Immature natural killer cell (primary cell): ENCODE measurements around the gene GABRB3. TPM values are rescaled to one million over a fixed set of nuclear protein-coding genes. Genes with fewer than 3 reads are reported as not detected.

Experiments
- DNase-seq, 3 donors: peaks; one replicate each; pipeline ENCODE4 v3.0.0; 2022; ENCODE audit warnings: mixed read lengths in 1 of 3
- H3K27ac Mint-ChIP-seq, 6 donors: one replicate each; pipeline ENCODE4 v1.8.0; 2020; ENCODE audit warnings: mixed read lengths in 6 of 6, mild to moderate bottlenecking in 5 of 6, inconsistent platforms in 4 of 6, moderate library complexity in 3 of 6
- H3K27me3 Mint-ChIP-seq, 3 donors: one replicate each; pipeline ENCODE4 v1.8.0; 2020 to 2021; ENCODE audit warnings: low read depth in 3 of 3, mild to moderate bottlenecking in 3 of 3, mixed read lengths in 3 of 3, moderate library complexity in 3 of 3, inconsistent platforms in 1 of 3
- H3K36me3 Mint-ChIP-seq, 3 donors: one replicate each; pipeline ENCODE4 v1.8.0; 2020; ENCODE audit warnings: mixed read lengths in 3 of 3, inconsistent platforms in 2 of 3, mild to moderate bottlenecking in 2 of 3
- H3K4me1 Mint-ChIP-seq, 2 donors: one replicate each; pipeline ENCODE4 v1.8.0; 2020; ENCODE audit warnings: inconsistent platforms in 2 of 2, mild to moderate bottlenecking in 2 of 2, mixed read lengths in 2 of 2, moderate library complexity in 1 of 2
- H3K4me3 Mint-ChIP-seq, 5 donors: one replicate each; pipeline ENCODE4 v1.8.0; 2020; ENCODE audit warnings: mild to moderate bottlenecking in 5 of 5, mixed read lengths in 5 of 5, inconsistent platforms in 3 of 5, moderate library complexity in 3 of 5
- H3K9me3 Mint-ChIP-seq, 6 donors: one replicate each; pipeline ENCODE4 v1.8.0; 2020; ENCODE audit warnings: mild to moderate bottlenecking in 6 of 6, mixed read lengths in 6 of 6, inconsistent platforms in 4 of 6, moderate library complexity in 3 of 6
- polyA plus RNA-seq, 3 donors: library from polyadenylated mRNA; unstranded; fragments of 300-500 nt; fragmentation: Illumina TruSeq; gene quantifications; one replicate each; pipeline ENCODE4 v1.2.3, GENCODE V29; 2021

The GABRB3 gene
- polyA plus RNA-seq, 3 donors from 2014 or later = not detected

GRCh38 chr15:26628879-26629529 is 143.9 kb downstream of the GABRB3 start:
- Mint-ChIP-seq H3K9me3 (peaks cover 5 to 48% (median 28%) of the 10 kb centered on the region in 6 donors), H3K4me3 (peak overlapping the region in 1 of 5 donors; percentile 12), H3K27me3 (peaks cover 0 to 2% (median 0%) of the 10 kb centered on the region in 3 donors), H3K27ac (no peak overlapping the region), H3K4me1 (no peaks in the 10 kb centered on the region), H3K36me3 (no peaks in the 10 kb centered on the region)
- DNase-seq = peak in 2 of 3 donors; percentile 11 to 15

DNA sequence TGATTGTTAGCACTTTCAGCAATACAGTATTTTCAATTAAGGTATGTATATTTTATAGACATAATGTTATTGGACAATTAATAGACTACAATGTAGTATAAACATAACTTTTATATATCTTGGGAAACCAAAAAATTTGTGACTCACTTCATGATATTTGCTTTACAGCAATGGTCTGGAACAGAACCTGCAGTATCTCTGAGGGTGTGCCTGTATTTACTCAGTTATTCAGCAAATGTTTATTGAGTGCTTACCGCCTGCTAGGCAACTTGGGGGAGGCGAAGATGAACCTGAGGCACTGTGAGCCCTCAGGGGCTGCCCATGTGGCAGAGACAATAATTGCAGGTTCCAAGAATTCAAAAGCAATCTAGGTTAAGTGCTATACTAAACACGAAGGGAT is 144.8 kb downstream of the GABRB3 start:
- Mint-ChIP-seq H3K27ac (no peak overlapping the region), H3K4me3 (no peak overlapping the region), H3K27me3 (peaks cover 0 to 2% (median 0%) of the 10 kb centered on the region in 3 donors), H3K36me3 (peaks cover 0 to 4% (median 0%) of the 10 kb centered on the region in 3 donors), H3K9me3 (peaks cover 5 to 51% (median 27%) of the 10 kb centered on the region in 6 donors), H3K4me1 (no peaks in the 10 kb centered on the region)
- no peak for DNase-seq

GRCh38 chr15:26624128-26624527 is 148.7 kb downstream of the GABRB3 start:
- Mint-ChIP-seq H3K4me1 (no peaks in the 10 kb centered on the region), H3K9me3 (peaks cover 5 to 68% (median 38%) of the 10 kb centered on the region in 6 donors), H3K27me3 (peaks cover 0 to 2% (median 0%) of the 10 kb centered on the region in 3 donors), H3K4me3 (no peak overlapping the region), H3K36me3 (peaks cover 0 to 6% (median 0%) of the 10 kb centered on the region in 3 donors), H3K27ac (no peak overlapping the region)
- DNase-seq = no peak

- H3K27ac Mint-ChIP-seq = no peak overlapping the region
- H3K27me3 Mint-ChIP-seq = peaks cover 0 to 2% (median 0%) of the 10 kb centered on the region in 3 donors
- no peak for DNase-seq
- H3K9me3 Mint-ChIP-seq = peaks cover 5 to 62% (median 33%) of the 10 kb centered on the region in 6 donors
- no peak overlapping the region for H3K4me3 Mint-ChIP-seq
- H3K36me3 Mint-ChIP-seq = peaks cover 0 to 6% (median 0%) of the 10 kb centered on the region in 3 donors
- H3K4me1 Mint-ChIP-seq = no peaks in the 10 kb centered on the region
These were observed 149.8 kb downstream of the GABRB3 start for GRCh38 chr15:26623071-26623470.

DNA sequence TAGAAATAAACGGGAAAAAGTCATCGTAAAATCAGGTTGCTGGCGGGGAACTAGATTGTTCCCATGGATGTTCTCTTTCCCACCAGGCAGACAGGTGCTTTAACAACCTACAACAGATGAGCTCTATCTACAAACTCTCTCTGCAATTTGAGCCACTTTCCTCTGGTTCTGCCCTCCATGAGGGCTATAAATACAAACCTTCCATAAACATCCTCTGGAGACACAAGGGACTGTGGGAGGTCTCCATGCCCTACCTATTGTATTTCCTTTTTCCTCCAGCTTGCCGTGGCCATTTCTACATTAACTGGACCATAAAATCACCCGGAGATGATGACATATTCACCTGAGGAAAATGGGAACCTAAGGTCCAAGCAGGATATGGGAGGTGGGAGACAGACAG is 151.1 kb downstream of the GABRB3 start:
- no peak overlapping the region for H3K4me3 Mint-ChIP-seq
- H3K27ac Mint-ChIP-seq = no peak overlapping the region
- peaks cover 5 to 50% (median 23%) of the 10 kb centered on the region in 6 donors for H3K9me3 Mint-ChIP-seq
- DNase-seq = no peak
- peaks cover 0 to 1% (median 0%) of the 10 kb centered on the region in 3 donors for H3K27me3 Mint-ChIP-seq
- H3K36me3 Mint-ChIP-seq = peaks cover 0 to 6% (median 0%) of the 10 kb centered on the region in 3 donors
- H3K4me1 Mint-ChIP-seq = no peaks in the 10 kb centered on the region

- H3K27me3 Mint-ChIP-seq = no peaks in the 10 kb centered on the region
- no peak for DNase-seq
- peaks cover 5 to 46% (median 19%) of the 10 kb centered on the region in 6 donors for H3K9me3 Mint-ChIP-seq
- no peaks in the 10 kb centered on the region for H3K4me1 Mint-ChIP-seq
- no peak overlapping the region for H3K4me3 Mint-ChIP-seq
- no peak overlapping the region for H3K27ac Mint-ChIP-seq
- H3K36me3 Mint-ChIP-seq = peaks cover 0 to 6% (median 0%) of the 10 kb centered on the region in 3 donors
These were observed 152.1 kb downstream of the GABRB3 start for GRCh38 chr15:26620528-26621458.

DNA sequence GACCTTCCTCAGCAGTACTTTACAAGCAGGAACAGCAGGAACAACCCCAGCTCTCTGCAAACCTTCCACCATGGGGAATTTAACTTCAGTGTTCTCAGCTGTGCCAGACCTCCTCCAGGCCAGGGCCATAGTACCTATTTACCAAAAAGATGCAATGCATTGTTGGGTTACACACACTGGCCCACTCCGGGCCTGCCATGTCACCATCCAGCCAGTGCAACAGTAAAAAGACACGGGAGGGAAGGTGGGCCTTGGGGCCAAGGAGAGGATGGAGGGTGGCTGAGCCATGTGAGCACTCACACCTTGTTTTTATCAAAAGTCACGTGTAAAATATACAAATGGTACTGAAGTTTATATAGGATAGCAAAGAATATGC is 157.0 kb downstream of the GABRB3 start:
- H3K27ac Mint-ChIP-seq = no peak overlapping the region
- peaks cover 0 to 2% (median 0%) of the 10 kb centered on the region in 3 donors for H3K36me3 Mint-ChIP-seq
- no peaks in the 10 kb centered on the region for H3K27me3 Mint-ChIP-seq
- no peak overlapping the region for H3K4me3 Mint-ChIP-seq
- no peaks in the 10 kb centered on the region for H3K4me1 Mint-ChIP-seq
- DNase-seq = no peak
- H3K9me3 Mint-ChIP-seq = peaks cover 8 to 45% (median 23%) of the 10 kb centered on the region in 6 donors

- H3K27me3 Mint-ChIP-seq = no peaks in the 10 kb centered on the region
- no peaks in the 10 kb centered on the region for H3K4me1 Mint-ChIP-seq
- H3K4me3 Mint-ChIP-seq = no peak overlapping the region
- peaks cover 0 to 2% (median 0%) of the 10 kb centered on the region in 3 donors for H3K36me3 Mint-ChIP-seq
- H3K9me3 Mint-ChIP-seq = peaks cover 8 to 42% (median 22%) of the 10 kb centered on the region in 6 donors
- no peak overlapping the region for H3K27ac Mint-ChIP-seq
- DNase-seq = no peak
These were observed 157.5 kb downstream of the GABRB3 start for GRCh38 chr15:26615188-26615926.

GRCh38 chr15:26614734-26615133 is 158.1 kb downstream of the GABRB3 start:
- H3K4me3 Mint-ChIP-seq = no peak overlapping the region

DNA sequence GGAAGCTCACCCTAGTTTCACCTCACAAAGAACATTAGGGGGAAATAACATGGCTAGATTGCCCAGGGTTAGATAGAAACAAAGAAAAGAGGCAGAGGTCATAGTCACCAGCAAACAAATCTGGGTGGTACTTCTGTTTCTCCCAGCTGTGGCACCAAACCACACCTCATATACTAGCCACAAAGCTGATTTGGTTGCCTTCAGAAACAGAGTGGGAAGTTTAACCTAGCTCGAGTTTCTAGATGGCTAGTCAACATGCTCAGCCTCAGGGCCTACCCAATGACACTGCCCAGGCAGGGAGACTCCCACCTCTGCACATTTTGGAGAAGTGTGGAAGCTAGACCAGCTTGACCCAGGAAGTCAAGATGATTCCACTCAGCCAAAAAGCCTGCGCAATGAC is 174.2 kb downstream of the GABRB3 start:
- Mint-ChIP-seq H3K4me1 (no peaks in the 10 kb centered on the region), H3K36me3 (peaks cover 3 to 6% (median 5%) of the 10 kb centered on the region in 3 donors), H3K4me3 (no peak overlapping the region), H3K9me3 (peaks cover 11 to 72% (median 37%) of the 10 kb centered on the region in 6 donors), H3K27ac (no peak overlapping the region), H3K27me3 (peaks cover 0 to 3% (median 0%) of the 10 kb centered on the region in 3 donors)
- no peak for DNase-seq

More at GRCh38 chr15:26614734-26615133, 158.1 kb downstream of the GABRB3 start:
- Mint-ChIP-seq H3K4me1 (no peaks in the 10 kb centered on the region), H3K9me3 (peaks cover 6 to 36% (median 20%) of the 10 kb centered on the region in 6 donors), H3K27ac (no peak overlapping the region), H3K27me3 (no peaks in the 10 kb centered on the region), H3K36me3 (peaks cover 0 to 1% (median 0%) of the 10 kb centered on the region in 3 donors)
- no peak for DNase-seq

DNA sequence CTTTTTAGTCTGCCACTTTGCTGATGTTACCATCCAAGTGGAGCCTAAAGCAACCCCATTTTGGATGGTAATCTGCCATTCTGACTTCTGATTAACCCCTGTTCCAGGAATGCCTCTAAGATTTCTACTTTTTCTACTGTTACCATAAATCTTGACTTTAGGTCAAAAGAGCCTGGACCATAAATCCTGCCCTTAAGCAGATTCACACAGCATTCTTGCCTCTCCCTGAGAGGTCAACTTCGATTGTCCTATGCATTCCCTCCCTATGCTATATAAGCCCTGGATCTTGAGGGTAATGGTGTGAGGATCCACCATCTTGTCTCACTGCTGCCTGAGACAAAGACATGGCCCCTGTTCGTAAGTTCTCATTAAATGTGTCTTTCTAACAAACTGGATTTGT is 177.3 kb downstream of the GABRB3 start:
- DNase-seq = no peak
- peaks cover 8 to 54% (median 29%) of the 10 kb centered on the region in 6 donors for H3K9me3 Mint-ChIP-seq
- no peak overlapping the region for H3K27ac Mint-ChIP-seq
- H3K36me3 Mint-ChIP-seq = peaks cover under 1 to 5% (median 3%) of the 10 kb centered on the region in 3 donors
- H3K27me3 Mint-ChIP-seq = peaks cover 1 to 3% (median 2%) of the 10 kb centered on the region in 3 donors
- no peaks in the 10 kb centered on the region for H3K4me1 Mint-ChIP-seq
- no peak overlapping the region for H3K4me3 Mint-ChIP-seq

DNA sequence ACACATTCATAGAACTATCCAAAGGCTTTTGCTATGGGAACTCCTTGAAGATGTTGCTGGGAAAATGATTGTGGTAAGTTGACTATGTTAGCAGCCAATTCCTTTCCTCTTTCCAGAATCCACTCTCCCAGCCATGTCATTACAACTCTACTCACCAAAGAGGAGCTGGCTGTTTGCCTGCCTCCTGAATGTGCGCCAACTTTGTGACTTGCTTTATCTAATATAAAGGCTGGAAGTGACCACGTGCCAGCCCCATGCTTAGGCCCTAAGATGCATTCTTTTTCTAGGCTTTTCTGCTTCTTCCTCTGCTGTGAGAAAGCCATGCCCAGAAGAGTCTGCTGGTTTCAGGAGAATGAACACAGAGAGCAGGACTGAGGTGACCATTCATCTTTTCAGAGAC is 182.2 kb downstream of the GABRB3 start:
- Mint-ChIP-seq H3K36me3 (no peaks in the 10 kb centered on the region), H3K4me3 (no peak overlapping the region), H3K27me3 (peaks cover 0 to 3% (median 2%) of the 10 kb centered on the region in 3 donors), H3K4me1 (no peaks in the 10 kb centered on the region), H3K9me3 (peaks cover 3 to 41% (median 11%) of the 10 kb centered on the region in 6 donors), H3K27ac (no peak overlapping the region)
- no peak for DNase-seq

DNA sequence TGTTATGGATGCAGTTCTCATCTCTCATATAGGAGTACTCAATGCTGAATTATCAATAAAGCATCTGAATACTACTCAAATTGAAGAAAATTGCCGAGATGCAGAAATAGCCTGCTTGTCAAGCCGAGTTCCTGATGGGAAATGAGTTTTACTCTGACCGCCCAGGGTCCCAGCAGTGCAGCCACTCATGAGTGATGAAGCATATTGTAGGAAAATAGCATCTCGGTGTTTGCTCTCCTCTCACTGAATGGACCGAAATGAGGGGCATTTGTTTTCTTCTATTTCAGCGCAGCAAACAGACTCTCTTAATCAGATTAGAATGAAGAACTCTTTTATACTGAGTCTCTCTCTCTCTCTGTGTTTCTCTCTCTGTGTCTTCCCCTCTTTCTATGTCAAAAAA is 190.0 kb downstream of the GABRB3 start:
- peaks cover 0 to 3% (median 0%) of the 10 kb centered on the region in 3 donors for H3K36me3 Mint-ChIP-seq
- H3K4me3 Mint-ChIP-seq = no peak overlapping the region
- no peak for DNase-seq
- H3K4me1 Mint-ChIP-seq = no peaks in the 10 kb centered on the region
- no peak overlapping the region for H3K27ac Mint-ChIP-seq
- H3K9me3 Mint-ChIP-seq = peaks cover 11 to 49% (median 18%) of the 10 kb centered on the region in 6 donors
- no peaks in the 10 kb centered on the region for H3K27me3 Mint-ChIP-seq
